HG03045 (cell line): ENCODE measurements around the gene ARID4B.
"Not testable (repeated sequence)": the region's sequence is repeated elsewhere in the genome, so short reads cannot be mapped to it uniquely, and the experiment has no call there.

Experiments
- ATAC-seq: cut with Tn5 transposase; IDR thresholded peaks from one replicate; pipeline ENCODE4 v1.9.1; 2021; ENCODE audit warnings: mild to moderate bottlenecking, moderate library complexity; ENCODE audit not compliant: unreplicated experiment

The ARID4B gene, protein sequence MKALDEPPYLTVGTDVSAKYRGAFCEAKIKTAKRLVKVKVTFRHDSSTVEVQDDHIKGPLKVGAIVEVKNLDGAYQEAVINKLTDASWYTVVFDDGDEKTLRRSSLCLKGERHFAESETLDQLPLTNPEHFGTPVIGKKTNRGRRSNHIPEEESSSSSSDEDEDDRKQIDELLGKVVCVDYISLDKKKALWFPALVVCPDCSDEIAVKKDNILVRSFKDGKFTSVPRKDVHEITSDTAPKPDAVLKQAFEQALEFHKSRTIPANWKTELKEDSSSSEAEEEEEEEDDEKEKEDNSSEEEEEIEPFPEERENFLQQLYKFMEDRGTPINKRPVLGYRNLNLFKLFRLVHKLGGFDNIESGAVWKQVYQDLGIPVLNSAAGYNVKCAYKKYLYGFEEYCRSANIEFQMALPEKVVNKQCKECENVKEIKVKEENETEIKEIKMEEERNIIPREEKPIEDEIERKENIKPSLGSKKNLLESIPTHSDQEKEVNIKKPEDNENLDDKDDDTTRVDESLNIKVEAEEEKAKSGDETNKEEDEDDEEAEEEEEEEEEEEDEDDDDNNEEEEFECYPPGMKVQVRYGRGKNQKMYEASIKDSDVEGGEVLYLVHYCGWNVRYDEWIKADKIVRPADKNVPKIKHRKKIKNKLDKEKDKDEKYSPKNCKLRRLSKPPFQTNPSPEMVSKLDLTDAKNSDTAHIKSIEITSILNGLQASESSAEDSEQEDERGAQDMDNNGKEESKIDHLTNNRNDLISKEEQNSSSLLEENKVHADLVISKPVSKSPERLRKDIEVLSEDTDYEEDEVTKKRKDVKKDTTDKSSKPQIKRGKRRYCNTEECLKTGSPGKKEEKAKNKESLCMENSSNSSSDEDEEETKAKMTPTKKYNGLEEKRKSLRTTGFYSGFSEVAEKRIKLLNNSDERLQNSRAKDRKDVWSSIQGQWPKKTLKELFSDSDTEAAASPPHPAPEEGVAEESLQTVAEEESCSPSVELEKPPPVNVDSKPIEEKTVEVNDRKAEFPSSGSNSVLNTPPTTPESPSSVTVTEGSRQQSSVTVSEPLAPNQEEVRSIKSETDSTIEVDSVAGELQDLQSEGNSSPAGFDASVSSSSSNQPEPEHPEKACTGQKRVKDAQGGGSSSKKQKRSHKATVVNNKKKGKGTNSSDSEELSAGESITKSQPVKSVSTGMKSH (N-terminal part only)

DNA sequence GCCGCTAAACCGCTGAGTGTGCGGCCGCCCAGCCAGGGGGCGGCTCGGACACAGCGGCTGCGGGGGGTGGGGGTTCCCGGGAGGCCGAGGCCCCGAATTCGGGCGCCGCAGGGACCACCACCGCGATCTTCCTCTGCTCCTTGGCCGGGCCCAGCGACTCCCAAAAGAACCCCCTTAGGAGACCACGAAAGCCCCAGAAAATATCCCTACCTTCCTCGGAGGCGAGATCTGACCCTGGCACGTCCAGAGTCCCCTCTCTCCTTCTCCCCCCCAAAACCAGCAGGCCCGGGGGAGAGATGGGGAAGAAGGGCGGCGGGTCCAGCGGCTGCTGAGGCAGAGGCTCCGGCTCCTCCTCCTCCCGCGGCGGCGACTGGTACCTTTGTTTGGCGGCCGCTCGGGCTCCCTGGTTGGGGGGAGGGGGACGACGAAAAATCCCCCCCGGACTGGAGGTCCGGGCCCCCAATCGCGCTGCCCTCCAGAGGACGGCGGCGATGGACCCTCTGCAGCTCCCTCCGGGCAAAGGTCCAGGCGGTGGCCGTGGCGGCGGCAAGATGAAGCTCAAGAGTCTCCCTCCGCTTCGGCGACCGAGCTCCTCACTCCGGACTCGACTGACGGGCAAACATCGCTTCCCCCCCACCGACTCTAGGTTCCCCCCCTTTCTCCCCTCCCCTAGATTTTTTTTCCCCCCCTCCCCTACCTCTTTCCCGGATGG, at the start of gene ARID4B:
Gene ARID4B, minus strand, starts transcription at position 621 of the 712 bp plus-strand sequence. CDS start 1,260 bp downstream, outside the sequence.
- ATAC-seq, result peak; percentile 19

DNA sequence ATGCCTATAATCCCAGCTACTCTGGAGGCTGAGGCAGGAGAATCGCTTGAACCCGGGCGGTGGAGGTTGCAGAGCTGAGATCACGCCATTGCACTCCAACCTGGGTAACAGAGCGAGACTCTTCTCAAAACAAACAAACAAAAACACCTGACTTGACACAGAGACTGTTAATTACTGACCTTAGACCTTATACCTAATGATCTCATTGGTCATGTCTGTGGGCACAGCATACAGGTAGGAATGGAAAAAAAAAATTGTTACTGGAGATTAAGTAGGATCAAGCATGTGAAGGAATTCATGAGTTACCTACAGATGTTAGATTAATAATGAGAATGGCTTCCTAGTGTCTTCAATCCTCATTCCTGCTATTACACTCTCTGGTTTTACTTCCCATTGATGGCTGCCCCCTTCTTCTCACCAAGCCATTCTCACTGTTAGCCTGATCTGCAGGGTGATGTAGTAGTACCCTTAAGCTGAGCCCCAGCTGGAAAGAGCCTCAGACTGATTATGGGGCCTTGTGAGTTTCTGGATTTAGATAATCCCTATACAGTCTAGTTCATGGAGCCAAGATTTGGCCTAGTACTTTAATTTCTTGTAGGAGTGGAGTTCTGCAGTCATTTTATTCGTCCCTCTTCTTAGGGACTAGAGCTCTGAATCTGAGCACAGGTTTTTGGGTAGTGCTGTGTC, 48.1 kb upstream of the ARID4B start:
- no peak for ATAC-seq

DNA sequence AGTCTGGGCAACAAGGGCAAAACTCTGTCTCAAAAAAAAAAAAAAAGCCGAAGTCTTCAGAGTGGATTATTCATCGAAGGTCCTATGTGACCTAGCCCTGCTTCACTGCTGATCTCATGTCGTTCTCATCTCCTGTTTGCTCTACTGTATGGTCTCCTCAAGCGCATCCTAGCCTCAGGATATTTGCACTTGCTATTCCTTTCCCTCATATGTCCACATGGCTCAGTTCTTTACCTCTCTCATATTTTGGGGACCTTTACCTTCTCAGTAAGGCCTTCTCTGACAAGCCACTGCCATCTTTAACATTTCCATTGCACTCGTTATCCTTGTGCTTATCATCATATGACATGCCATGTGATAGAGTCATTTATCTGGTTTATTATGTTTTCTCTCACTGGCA, 41.8 kb upstream of the ARID4B start:
- ATAC-seq, result no peak

DNA sequence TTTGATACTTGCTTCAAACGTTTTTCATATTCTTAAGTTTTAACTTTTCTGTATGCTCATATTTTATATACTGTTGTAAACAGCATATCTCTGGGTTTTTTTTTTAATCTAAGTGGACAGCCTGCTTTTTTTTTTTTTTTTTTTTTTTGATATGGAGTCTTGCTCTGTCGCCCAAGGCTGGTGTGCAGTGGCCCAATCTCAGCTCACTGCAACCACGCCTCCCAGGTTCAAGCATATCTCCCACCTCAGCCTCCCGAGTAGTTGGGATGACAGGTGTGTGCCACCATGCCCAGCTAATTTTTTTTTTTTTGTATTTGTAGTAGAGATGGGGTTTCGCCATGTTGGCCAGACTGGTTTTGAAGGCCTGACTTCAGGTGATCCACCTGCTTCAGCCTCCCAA, 40.4 kb upstream of the ARID4B start:
- ATAC-seq, result no peak

DNA sequence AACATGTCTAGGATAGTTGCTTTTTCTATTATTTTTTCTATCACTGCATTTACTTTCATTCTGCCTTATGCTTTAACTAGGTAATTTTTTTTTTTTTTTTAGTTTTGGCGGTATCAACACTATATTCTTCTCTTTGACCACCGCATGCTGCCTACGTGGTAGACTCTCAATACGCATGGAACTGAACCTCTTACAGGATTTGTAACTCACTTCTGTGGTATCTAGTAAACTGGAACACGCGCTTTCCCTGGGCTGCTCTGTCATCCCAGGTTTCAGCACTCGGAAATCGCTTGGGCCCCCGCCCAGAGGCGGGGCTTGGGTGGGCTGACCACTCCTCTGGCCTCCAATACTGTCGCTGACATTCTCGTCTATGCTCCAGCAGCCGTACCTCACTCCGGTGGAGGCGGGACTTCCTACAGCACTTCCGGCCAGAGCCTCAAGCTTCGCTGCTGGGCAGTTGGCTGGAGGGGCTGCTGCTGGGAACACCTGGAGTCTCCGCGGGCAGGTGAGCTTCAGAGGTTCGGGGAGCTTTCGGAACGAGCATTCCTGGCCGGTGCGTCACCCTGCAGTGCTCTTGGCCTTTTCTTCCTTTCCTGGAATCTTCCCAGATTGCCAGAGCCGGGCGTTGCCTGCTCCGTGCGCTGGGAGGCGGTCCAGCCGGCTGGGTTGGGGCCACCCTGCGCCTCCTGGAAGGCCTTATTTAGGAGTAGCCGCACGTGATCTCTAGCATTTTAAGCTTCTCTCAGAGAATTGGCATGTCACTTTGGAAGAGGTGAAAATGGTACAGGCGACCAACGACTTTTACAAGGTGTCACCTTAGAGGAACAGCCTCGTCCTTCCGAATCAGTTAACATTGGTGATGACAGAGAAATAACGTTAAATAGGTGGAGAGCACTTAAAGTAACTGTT, 39.3 kb upstream of the ARID4B start, which contains the start of gene TBCE:
Gene TBCE, plus strand, starts transcription at position 428 of the 909 bp plus-strand sequence. CDS start 12,623 bp downstream, outside the sequence.
- peak; percentile 100 for ATAC-seq

DNA sequence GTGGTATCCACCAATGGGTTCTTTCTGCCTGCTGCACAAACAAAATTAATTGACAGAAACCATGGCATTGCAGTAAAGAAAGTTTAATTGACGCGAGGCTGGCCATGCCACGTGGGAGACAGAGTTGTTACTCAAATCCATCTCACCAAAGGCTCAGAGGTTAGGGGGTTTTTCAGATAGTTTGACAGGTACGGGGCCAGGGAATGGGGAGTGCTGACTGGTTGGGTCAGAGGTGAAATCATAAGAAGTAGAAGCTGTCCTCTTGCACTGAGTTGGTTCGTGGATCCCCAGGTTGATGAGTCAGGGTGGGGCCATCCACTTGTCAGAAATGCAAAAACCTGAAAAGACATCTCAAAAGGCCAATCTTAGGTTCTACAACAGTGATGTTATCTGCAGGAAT, 38.3 kb upstream of the ARID4B start:
- ATAC-seq, result no peak

DNA sequence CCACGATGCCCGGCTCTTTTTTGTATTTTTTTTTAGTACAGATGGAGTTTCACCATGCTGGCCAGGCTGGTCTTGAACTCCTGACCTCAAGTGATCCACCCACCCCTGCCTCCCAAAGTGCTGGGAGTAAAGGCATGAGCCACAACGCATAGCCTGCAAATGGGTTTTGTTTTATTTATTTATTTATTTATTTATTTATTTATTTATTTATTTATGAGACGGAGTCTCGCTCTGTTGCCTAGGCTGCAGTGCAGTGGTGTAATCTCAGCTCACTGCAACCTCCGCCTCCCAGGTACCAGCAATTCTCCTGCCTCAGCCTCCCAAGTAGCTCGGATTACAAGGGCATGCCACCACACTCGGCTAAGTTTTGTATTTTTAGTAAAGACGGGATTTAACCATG, 36.2 kb upstream of the ARID4B start:
- not testable (repeated sequence) for ATAC-seq

DNA sequence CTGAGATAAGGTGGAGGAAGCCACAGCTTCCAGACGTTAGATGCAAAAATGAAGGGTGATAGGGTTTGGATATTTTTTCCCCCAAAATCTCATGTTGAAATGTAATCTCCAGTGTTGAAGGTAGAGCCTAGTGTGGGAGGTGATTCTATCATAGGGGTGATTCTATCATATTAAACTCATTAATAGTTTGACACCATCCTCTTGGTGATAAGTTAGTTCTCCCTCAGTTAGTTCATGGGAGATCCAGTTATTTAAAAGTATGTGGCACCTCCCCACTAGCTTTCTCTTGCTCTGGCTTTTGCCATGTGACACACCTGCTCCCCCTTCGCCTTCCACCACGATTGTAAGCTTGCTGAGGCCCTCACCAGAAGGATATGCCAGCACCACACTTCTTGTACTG, 30.9 kb upstream of the ARID4B start:
- no peak for ATAC-seq

DNA sequence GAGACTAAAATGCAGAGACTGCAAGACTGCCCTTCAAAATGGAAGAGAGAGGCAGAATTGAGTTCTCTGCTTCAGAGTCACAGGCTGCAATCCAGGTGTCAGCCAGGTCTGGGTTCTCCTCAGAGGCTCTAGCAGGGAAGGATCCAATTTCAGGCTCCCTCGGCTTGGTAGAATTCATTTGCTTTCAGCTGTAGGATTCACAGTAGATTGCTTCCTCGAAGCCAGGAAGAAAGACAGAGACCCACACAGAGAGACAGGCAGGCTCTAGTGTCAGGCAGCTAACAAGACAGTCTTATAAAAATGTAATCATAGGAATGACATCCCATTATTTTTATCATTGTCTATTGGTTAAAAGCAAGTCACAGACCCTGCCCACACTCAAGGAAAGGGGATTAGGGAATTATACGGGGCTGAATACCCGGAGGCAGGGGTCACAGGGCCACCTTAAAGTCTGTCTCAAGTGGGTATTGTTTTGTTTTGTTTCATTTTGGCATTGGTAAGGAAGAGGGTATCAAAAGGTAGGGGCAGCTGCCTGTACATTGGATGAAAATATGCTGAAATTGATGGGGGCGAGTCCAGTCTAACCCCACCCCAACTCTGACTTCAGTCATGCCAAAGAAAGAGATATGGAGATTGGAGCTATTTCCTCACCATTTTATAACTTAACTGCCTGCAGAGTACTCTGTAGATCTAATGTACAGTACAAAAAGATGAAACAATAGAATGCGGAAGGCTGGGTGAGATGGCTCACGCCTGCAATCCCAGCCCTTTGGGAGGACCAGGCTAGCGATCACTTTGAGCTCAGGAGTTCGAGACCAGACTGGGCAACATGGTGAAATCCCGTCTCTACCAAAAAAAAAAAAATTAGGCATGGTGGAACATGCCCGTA, 29.8 kb upstream of the ARID4B start:
- no peak for ATAC-seq

DNA sequence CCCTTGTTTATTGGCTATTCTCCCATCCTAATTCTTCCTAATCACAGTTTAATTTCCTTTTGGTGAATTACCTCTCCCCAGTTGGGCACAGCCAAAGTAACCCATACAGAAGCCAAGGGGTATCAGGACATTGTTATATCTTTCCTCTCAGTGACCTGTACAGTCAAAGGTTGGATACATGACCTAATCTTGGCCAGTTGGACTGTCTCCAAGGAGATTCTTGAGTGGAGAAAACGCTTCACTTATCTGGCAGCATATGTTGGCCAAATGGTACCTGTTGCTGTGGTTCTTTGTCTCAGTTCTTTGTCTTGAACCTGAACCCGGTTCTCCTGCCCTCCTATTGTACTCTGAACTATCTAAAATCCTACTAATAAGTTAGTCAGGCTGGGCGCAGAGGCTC, 23.9 kb upstream of the ARID4B start:
- no peak for ATAC-seq

DNA sequence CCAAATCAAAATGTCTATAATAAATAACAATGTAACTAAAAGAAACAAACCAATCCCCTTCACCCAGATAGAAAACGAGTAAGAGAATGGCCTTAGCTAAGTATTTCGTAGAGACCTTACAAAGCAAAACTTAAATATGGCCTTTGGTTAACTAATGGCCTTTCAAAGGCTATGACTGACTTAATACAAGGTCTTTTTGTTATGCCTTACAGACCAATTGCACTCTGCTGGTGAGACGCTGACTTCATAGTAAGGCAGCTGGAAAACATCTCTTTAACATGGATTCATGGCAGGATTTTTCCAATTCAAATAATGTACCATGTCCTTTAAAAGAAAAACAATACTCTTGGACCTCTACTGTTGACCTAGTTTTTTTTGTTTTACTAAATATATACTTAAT, 23.5 kb upstream of the ARID4B start:
- no peak for ATAC-seq

DNA sequence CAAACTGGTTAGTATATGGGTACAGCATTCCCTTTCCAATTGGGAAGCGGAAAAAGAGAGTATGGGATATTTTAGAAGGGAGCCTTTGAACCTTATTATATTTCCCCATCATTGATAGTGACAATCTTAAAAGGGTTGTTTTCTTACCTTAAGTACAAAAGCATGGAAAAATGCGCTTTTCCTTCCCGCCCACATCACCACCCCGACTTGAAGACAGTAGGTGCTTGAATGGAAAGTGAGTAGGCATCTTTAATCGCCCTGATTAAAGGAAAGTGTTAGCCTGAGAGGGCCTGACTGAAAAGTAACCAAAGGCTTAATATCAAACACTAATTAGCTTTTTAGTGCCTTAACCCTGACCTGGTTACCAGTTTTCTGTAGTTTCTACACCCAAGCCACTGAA, 15.7 kb upstream of the ARID4B start:
- ATAC-seq, result no peak

DNA sequence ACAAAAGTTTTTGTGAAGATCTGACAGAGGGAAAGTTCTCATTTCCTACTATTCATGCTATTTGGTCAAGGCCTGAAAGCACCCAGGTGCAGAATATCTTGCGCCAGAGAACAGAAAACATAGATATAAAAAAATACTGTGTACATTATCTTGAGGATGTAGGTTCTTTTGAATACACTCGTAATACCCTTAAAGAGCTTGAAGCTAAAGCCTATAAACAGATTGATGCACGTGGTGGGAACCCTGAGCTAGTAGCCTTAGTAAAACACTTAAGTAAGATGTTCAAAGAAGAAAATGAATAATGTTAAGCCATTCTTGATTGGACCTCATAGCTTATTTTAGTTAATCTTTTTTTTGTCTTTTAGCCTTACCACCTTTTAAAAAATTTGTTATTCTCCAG, 14.5 kb upstream of the ARID4B start:
- no peak for ATAC-seq

DNA sequence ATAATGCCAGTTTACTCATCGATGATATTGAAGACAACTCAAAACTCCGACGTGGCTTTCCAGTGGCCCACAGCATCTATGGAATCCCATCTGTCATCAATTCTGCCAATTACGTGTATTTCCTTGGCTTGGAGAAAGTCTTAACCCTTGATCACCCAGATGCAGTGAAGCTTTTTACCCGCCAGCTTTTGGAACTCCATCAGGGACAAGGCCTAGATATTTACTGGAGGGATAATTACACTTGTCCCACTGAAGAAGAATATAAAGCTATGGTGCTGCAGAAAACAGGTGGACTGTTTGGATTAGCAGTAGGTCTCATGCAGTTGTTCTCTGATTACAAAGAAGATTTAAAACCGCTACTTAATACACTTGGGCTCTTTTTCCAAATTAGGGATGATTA, 14.1 kb upstream of the ARID4B start:
- ATAC-seq, result no peak

DNA sequence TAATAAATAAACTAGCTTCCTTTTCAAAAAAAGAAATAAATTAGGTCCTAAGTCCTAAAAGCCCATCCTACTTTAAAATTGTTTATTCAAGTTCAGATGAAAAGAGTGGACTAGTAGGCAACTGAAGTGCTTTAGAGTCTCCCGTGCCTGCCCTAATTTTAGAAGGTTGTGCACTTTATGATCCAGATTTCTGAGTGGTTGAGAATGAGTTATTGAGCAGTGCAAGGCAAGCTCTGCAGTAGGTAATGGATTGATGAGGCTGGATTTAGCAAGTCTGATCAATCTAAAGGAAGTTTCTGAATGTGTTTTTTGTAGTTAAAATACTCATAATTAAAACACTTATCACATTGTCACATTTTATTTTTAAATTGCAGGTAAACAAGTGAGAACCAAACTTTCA, 13.4 kb upstream of the ARID4B start:
- no peak for ATAC-seq

DNA sequence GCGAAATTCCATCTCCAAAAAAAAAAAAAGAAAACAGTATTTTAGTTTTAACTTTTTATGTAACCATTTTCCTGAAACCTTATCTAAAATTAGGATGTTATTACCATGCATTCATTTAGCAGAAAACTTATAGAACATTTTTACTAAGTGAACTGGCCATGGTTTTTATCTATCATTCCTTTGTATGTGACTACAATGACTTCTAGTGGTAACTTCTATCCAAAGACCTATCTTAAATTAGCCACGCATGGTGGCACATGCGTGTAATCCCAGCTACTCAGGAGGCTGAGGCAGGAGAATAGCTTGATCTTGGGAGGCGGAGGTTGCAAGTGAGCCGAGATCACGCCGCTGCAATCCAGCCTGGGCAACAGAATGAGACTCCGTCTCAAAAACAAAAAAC, 11.8 kb upstream of the ARID4B start:
- ATAC-seq, result no peak

DNA sequence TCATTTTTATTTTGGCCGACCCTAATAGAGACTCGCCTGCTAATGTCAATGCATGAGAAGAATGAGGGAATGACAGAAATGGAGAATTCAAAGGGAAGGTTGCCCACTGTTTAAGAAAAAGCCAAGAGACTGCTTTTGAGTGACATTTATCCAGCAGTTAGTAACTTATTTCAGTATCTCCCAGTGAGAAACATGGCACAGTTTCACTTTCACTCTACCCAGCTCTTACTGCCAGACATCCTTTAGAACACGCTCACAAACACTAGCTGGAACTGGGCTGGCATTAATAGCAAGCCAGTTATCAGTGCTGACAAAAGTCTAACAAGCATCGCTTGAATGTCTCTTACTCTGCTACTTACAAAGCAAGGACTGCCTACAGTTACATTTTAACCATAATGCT, 8.9 kb upstream of the ARID4B start:
- ATAC-seq, result no peak

DNA sequence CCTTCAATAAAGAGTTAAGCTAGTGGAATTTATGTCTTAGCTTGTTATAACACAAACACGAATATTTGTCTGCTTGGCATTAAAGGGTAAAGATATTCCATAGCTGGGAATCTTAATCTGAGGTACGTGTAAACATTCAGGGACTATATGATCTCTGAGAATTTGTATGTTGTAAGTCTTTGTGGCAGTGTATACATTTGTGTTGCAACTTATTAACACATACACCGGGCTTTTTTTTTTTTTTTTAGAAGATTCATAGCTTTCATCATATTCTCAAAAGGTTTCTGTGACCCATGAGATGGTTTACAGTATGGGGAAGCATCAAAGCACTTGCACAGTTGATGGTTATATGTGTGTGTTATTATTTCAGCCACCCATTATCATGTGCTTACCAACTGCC, 3.4 kb upstream of the ARID4B start:
- no peak for ATAC-seq
